CD4-positive, alpha-beta T cell (primary cell): ENCODE data around the gene MYOT. TPM values are rescaled to one million over a fixed set of nuclear protein-coding genes. Genes with fewer than 3 reads are reported as not detected.

ENCODE experiments used
- ATAC-seq: fragments of 200-7000 bp; cut with Tn5 transposase; one replicate; pipeline ENCODE4 v1.10.0; 2022; ENCODE audit warnings: mild to moderate bottlenecking; ENCODE audit not compliant: poor library complexity
- CTCF ChIA-PET: fragments of 350-600 bp; sonication (Branson Sonifier 250); formaldehyde crosslinking; loops from one replicate; lab custom pipeline; 2021; ENCODE audit warnings: antibody characterized with exemption, inconsistent platforms; lab: Charles Lee
- POLR2A ChIA-PET: fragments of 350-600 bp; sonication (Branson Sonifier 250); formaldehyde crosslinking; loops from one replicate; lab custom pipeline; 2021; ENCODE audit warnings: antibody characterized with exemption, inconsistent platforms; lab: Charles Lee
- DNase-seq, 14 experiments: peaks; one replicate each; pipeline ENCODE4 v3.0.0-alpha.2; 2013 to 2020; ENCODE audit warnings: mixed read lengths in 2 of 14
- H3K27ac ChIP-seq, 2 donors: one replicate each; pipeline versions ENCODE4 v1.5.1 to v1.7.0; 2013; ENCODE audit warnings: low read length in 2 of 2, low read depth in 1 of 2, mild to moderate bottlenecking in 1 of 2
- H3K27me3 ChIP-seq, 2 experiments: 1 replicate in 1 of 2; 2 replicates in 1 of 2; pipeline versions ENCODE4 v1.6.1 to v1.7.0; 2013; ENCODE audit warnings: low read length in 2 of 2, control low read depth in 1 of 2, mild to moderate bottlenecking in 1 of 2, moderate library complexity in 1 of 2; ENCODE audit not compliant: insufficient read depth in 2 of 2, control insufficient read depth in 1 of 2
- H3K36me3 ChIP-seq: one replicate; pipeline ENCODE4 v1.6.1; 2013; ENCODE audit warnings: low read length, control low read depth; ENCODE audit not compliant: insufficient read depth
- H3K4me1 ChIP-seq: one replicate; pipeline ENCODE4 v1.6.1; 2013; ENCODE audit warnings: low read length, control low read depth; ENCODE audit not compliant: insufficient read depth
- H3K4me3 ChIP-seq: one replicate; pipeline ENCODE4 v1.5.1; 2013; ENCODE audit warnings: mild to moderate bottlenecking, low read length, moderate library complexity
- H3K9me3 ChIP-seq, 2 experiments: 1 replicate in 1 of 2; 2 replicates in 1 of 2; pipeline versions ENCODE4 v1.6.1 to v1.7.0; 2013; ENCODE audit warnings: low read length in 2 of 2, mild to moderate bottlenecking in 2 of 2, control low read depth in 1 of 2, moderate library complexity in 1 of 2; ENCODE audit not compliant: control insufficient read depth in 1 of 2, insufficient read depth in 1 of 2
- H3K27ac Mint-ChIP-seq: one replicate; pipeline ENCODE4 v1.8.0; 2020; ENCODE audit warnings: mixed read lengths
- H3K27me3 Mint-ChIP-seq: one replicate; pipeline ENCODE4 v1.8.0; 2021; ENCODE audit warnings: mixed read lengths
- H3K36me3 Mint-ChIP-seq: one replicate; pipeline ENCODE4 v1.8.0; 2021; ENCODE audit warnings: low read depth, mixed read lengths
- H3K4me1 Mint-ChIP-seq: one replicate; pipeline ENCODE4 v1.8.0; 2021; ENCODE audit warnings: low read depth, mixed read lengths
- H3K4me3 Mint-ChIP-seq: one replicate; pipeline ENCODE4 v1.8.0; 2020; ENCODE audit warnings: mild to moderate bottlenecking, mixed read lengths
- H3K9me3 Mint-ChIP-seq: one replicate; pipeline ENCODE4 v1.8.0; 2020; ENCODE audit warnings: mixed read lengths
- intact Hi-C, 2 experiments: fragments of 100-400 bp; cut with DNase I in 1 of 2; cut with micrococcal nuclease in 1 of 2; formaldehyde crosslinking; loops; one replicate each; pipeline versions ENCODE4 v1.15.1 to v1.9.0; 2023 to 2025; cut with DNase I, micrococcal nuclease
- total RNA-seq, 174 experiments: library from RNA in 2 of 174; stranded (reverse) in 2 of 174; gene quantifications; one replicate each; pipeline ENCODE4 v1.2.3 and lab custom pipeline; 2021 to 2026
- TF ChIP-seq, protein P1 (sequence below): fragments of 200-600 bp; IDR thresholded peaks from one replicate; pipeline ENCODE4 v1.8.0; 2022; ENCODE audit warnings: antibody characterized with exemption, mild to moderate bottlenecking

MYOT gene
- total RNA-seq, 2 experiments from 2014 or later = not detected

DNA sequence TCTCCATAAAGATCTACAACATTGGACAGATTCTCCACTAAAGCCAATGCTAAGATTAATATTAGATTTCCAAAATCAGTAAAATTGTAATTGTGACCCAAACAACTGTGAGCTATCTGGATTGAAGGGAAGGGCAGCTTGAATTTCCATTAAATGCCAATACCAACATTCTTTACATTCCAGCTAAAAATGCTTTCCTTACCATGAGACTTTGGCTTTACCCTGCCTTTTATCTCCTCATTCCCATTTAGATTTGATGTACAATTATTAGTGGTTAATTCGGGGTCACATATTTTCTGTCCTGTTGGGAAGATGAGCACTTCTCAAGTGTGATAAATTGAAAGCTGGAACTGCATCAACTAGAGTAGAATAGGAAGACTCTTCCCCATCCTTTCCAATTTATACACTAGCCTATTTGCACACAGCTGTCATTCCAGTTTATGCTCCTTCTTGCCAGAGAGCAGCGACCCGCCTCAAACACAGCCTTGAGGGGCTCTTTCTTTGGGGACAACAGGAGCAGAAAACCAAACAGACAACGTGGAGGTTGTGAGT lies 33.1 kb upstream of the MYOT start:
- TF ChIP-seq, protein P1, sequence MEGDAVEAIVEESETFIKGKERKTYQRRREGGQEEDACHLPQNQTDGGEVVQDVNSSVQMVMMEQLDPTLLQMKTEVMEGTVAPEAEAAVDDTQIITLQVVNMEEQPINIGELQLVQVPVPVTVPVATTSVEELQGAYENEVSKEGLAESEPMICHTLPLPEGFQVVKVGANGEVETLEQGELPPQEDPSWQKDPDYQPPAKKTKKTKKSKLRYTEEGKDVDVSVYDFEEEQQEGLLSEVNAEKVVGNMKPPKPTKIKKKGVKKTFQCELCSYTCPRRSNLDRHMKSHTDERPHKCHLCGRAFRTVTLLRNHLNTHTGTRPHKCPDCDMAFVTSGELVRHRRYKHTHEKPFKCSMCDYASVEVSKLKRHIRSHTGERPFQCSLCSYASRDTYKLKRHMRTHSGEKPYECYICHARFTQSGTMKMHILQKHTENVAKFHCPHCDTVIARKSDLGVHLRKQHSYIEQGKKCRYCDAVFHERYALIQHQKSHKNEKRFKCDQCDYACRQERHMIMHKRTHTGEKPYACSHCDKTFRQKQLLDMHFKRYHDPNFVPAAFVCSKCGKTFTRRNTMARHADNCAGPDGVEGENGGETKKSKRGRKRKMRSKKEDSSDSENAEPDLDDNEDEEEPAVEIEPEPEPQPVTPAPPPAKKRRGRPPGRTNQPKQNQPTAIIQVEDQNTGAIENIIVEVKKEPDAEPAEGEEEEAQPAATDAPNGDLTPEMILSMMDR = no peak
- intact Hi-C loops = no loop called here
- CTCF ChIA-PET = no interaction called here
- Mint-ChIP-seq H3K4me1 (no peaks in the 10 kb centered on the region), H3K4me3 (no peak overlapping the region), H3K27ac (no peak overlapping the region), H3K9me3 (no peaks in the 10 kb centered on the region), H3K27me3 (no peaks in the 10 kb centered on the region), H3K36me3 (peaks cover 4% of the 10 kb centered on the region)
- Histone ChIP-seq H3K9me3 (no peaks in the 10 kb centered on the region), H3K27me3 (no peaks in the 10 kb centered on the region), H3K4me3 (no peak overlapping the region), H3K4me1 (no peaks in the 10 kb centered on the region), H3K27ac (no peak overlapping the region), H3K36me3 (no peaks in the 10 kb centered on the region)
- DNase-seq (no peak), ATAC-seq (no peak)
- POLR2A ChIA-PET = no interaction called here

- ChIA-PET POLR2A (no interaction called here), CTCF (no interaction called here)
- TF ChIP-seq, protein P1 = no peak
- Mint-ChIP-seq H3K36me3 (peaks cover 4% of the 10 kb centered on the region), H3K4me1 (no peaks in the 10 kb centered on the region), H3K27ac (no peak overlapping the region), H3K9me3 (no peaks in the 10 kb centered on the region), H3K27me3 (no peaks in the 10 kb centered on the region), H3K4me3 (no peak overlapping the region)
- ATAC-seq = no peak
- Histone ChIP-seq H3K9me3 (no peaks in the 10 kb centered on the region), H3K4me3 (no peak overlapping the region), H3K27ac (no peak overlapping the region), H3K36me3 (no peaks in the 10 kb centered on the region), H3K4me1 (no peaks in the 10 kb centered on the region), H3K27me3 (no peaks in the 10 kb centered on the region)
- intact Hi-C loops = no loop called here
- DNase-seq = no peak
These were observed 31.4 kb upstream of the MYOT start for GRCh38 chr5:137836298-137836697.

DNA sequence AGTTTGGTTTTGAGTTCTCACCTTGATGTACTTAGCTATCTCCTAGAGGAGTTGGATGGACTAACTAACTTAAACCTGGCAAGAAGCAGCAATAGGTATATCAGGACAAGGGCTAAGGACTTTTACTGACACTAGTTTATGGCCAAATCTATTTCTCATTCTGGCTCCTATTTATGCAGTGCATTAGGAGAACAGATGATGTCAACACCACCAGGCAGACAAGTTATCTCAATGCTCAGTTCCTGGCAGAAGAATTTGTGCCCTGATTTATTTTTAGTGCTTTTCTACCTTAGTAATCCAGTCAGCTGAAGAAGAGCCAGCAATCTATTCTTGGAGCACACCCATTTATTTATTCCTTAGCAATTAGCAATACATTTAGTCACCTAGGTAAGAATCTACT lies 30.7 kb upstream of the MYOT start:
- H3K27ac Mint-ChIP-seq = no peak overlapping the region
- no peaks in the 10 kb centered on the region for H3K27me3 ChIP-seq
- no peak overlapping the region for H3K4me3 Mint-ChIP-seq
- ATAC-seq (no peak), DNase-seq (no peak)
- peaks cover 4% of the 10 kb centered on the region for H3K36me3 Mint-ChIP-seq
- no peak overlapping the region for H3K4me3 ChIP-seq
- ChIA-PET POLR2A (no interaction called here), CTCF (no interaction called here)
- no peak overlapping the region for H3K27ac ChIP-seq
- H3K36me3 ChIP-seq = no peaks in the 10 kb centered on the region
- H3K9me3 Mint-ChIP-seq = no peaks in the 10 kb centered on the region
- H3K9me3 ChIP-seq = no peaks in the 10 kb centered on the region
- no peaks in the 10 kb centered on the region for H3K4me1 Mint-ChIP-seq
- TF ChIP-seq, protein P1 = no peak
- intact Hi-C loops = no loop called here
- H3K4me1 ChIP-seq = no peaks in the 10 kb centered on the region
- no peaks in the 10 kb centered on the region for H3K27me3 Mint-ChIP-seq
